Body of pancreas (tissue), 4 donors: Measurements from ENCODE around the gene RSAD2.

Experiments
- POLR2A ChIP-seq, 3 donors: fragments of 450-650 bp; IDR thresholded peaks; one replicate each; pipeline ENCODE4 v1.6.1; 2016; ENCODE audit warnings: antibody characterized with exemption in 3 of 3, mild to moderate bottlenecking in 2 of 3
- TF ChIP-seq, protein P1 (sequence below), 7 experiments: fragments of 450-650 bp in 4 of 7; fragments of 200-600 bp in 3 of 7; sonication (generic) in 3 of 7; IDR thresholded peaks; one replicate each; pipeline ENCODE4 v1.5.1; 2016 to 2019; ENCODE audit warnings: antibody characterized with exemption in 7 of 7

DNA sequence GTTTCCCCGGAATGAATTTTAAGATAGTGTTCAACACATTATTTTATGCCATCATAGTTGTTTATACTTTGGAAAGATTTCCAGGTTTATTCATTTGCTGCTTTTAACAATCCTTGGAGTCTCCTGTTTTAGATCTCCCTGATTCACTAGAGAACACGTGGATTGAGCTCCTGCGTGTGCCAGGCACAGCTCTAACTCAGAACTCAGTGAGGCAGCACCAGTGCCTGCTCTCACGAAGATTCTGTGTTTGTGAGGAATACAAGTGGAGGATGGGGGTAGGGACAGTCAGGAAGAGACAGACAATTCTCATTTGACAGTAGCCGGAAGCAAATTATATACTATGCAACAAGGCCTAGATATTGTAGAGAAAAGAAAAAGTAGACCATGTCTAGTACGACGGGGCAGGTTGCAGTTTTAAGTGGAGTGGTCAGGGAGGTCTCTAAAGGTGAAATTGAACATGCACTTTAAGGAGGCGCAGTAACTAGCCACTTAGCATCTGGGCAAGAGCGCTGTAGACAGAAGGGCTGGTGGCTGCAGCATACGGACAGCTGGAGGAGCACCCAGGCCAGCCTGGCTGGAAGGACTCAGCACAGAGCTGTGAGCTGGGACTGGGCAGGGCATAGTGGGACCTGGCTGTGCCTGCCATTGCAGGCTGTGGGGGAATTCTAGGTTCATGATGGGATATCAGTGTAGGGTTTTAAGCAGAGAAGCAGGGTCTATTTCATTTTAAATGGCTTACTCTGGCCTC is 63.9 kb downstream of the RSAD2 start:
- TF ChIP-seq POLR2A (IDR thresholded peaks at IDR 0.05), result no peak
- TF ChIP-seq, protein P1, sequence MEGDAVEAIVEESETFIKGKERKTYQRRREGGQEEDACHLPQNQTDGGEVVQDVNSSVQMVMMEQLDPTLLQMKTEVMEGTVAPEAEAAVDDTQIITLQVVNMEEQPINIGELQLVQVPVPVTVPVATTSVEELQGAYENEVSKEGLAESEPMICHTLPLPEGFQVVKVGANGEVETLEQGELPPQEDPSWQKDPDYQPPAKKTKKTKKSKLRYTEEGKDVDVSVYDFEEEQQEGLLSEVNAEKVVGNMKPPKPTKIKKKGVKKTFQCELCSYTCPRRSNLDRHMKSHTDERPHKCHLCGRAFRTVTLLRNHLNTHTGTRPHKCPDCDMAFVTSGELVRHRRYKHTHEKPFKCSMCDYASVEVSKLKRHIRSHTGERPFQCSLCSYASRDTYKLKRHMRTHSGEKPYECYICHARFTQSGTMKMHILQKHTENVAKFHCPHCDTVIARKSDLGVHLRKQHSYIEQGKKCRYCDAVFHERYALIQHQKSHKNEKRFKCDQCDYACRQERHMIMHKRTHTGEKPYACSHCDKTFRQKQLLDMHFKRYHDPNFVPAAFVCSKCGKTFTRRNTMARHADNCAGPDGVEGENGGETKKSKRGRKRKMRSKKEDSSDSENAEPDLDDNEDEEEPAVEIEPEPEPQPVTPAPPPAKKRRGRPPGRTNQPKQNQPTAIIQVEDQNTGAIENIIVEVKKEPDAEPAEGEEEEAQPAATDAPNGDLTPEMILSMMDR (IDR thresholded peaks at IDR 0.05), result no peak
